Left ventricle myocardium superior (tissue), 1 donor: ENCODE results near the gene MAPK8IP3. TPM values are rescaled to one million over a fixed set of nuclear protein-coding genes. Genes with fewer than 3 reads are reported as not detected.

ENCODE experiments used
- ATAC-seq: fragments of 200-7000 bp; cut with Tn5 transposase; one replicate; pipeline ENCODE4 v1.9.1; 2020; ENCODE audit warnings: mild to moderate bottlenecking, moderate library complexity
- DNase-seq: peaks from one replicate; pipeline ENCODE4 v3.0.0-alpha.2; 2020
- intact Hi-C: fragments of 100-400 bp; cut with micrococcal nuclease; formaldehyde crosslinking; loops from one replicate; pipeline ENCODE4 v1.11.0; 2022
- total RNA-seq: library from RNA; stranded (reverse); fragmentation: NEBNext Ultra II Directional; extraction: Animal tissue kit (Norgen Biotek cat#: 25700); gene quantifications from one replicate; pipeline ENCODE4 v1.2.1, GENCODE V29; 2021
- donor health status: DM: no; HTN: yes; CAD: no; lungs with severe emphysema.

The MAPK8IP3 gene
- total RNA-seq, 1 donor from 2014 or later = 80.3 TPM

DNA sequence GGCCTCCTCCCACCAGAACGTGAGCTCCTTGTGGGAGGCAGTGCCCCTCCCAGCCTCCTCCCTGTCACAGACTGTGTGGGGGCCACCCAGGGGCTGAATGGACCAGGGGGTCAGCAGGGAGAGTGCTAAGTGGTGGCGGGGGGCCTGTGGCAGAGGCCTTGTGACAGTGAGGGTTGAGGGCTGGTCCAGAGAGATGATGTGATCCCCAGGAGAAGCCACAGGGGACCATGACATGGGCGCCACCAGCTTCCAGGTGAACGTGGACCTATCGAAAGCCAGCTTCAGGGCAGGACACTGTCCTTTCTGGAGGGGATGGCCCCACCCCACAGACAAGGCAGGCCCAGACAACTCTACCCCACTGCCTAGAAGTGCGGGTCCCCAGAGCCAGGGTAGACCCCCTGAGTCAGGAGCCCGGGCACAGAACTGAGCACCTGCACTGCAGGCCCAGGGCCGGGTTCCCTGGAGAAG is 73.3 kb downstream of the MAPK8IP3 start:
- ATAC-seq (no peak), DNase-seq (peak; percentile 26)
- intact Hi-C loops = no loop called here

DNA sequence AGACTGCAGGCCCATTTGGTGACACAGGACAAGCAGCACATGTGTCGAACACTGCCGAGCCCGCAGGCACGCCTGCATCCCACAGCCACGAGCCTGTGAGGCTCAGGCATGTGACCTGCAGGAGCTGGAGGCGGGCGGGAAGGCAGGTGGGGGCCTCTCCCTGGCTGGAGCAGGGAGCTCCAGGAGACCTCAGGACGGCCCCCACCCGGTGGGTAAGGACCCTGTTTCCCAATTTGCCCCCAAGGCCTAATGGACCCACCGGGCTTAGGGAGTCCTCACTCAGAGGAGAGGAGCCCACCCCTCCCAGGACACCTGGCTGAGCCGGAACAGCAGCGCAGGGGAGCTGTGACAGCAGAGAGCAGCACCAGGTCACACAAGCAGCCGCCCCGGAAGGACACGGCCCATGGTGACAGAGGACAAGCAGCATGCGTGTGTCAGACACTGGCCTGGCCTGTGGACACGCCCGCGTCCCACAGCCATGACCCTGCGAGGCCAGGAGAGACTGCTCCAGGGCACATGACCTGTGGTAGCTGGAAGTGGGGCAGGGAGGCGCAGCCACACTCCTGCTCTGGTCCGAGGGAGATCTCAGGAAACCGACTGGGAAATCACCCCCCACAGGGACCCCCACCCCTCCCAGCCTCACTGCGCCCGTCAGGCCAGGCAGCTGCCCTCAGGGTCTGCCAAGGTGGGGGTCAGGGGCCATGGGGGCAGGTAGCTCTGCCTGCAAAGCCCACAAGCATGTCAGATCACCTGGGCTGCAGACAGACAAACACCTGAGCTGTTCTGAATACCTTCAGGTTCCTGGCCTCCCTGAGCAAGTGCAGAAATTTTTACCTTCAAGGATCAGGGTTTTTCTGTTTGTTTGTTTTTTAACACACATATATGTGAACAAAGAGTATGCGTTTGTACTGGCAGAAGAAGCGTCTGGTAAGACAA is 74.0 kb downstream of the MAPK8IP3 start:
- peak; percentile 29 for DNase-seq
- ATAC-seq = no peak
- intact Hi-C loops = no loop called here

DNA sequence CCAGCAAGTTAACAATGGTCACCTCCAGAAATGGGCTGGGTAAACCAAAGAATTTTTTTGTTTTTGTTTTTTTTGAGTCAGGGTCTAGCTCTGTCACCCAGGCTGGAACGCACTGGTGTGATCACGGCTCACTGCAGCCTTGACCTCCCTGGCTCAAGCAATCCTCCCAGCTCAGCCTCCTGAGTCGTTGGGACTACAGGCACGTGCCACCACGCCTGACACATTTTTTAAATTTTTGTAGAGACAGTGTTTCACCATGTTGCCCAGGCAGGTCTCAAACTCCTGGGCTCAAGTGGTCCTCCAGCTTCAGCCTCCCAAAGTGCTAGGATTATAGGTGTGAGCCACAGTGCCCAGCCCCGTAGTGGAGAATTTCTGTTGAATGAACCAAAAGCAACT is 74.7 kb downstream of the MAPK8IP3 start:
- intact Hi-C loops = no loop called here
- ATAC-seq = no peak
- DNase-seq = no peak

DNA sequence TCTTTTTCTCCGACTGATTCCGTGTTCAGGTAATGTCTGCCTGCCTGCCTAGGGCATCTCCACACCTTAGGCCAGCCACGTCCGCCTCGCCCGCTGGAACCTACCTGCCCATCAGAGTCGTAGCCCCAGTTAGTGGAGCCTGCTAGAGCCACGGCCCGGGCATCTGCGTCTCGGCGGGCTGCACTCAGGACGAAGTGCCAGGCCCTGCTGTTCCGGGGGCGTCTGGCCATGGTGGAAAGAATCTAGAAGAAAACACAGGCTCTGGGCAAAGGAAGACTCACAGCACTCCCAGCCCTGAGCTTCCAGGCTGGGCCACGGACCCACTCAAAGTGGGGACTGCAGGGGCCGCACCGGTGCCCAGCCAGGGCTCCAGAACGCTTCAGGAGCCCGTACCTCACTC is 75.3 kb downstream of the MAPK8IP3 start:
- DNase-seq (peak; percentile 36), ATAC-seq (no peak)
- intact Hi-C loops = no loop called here

DNA sequence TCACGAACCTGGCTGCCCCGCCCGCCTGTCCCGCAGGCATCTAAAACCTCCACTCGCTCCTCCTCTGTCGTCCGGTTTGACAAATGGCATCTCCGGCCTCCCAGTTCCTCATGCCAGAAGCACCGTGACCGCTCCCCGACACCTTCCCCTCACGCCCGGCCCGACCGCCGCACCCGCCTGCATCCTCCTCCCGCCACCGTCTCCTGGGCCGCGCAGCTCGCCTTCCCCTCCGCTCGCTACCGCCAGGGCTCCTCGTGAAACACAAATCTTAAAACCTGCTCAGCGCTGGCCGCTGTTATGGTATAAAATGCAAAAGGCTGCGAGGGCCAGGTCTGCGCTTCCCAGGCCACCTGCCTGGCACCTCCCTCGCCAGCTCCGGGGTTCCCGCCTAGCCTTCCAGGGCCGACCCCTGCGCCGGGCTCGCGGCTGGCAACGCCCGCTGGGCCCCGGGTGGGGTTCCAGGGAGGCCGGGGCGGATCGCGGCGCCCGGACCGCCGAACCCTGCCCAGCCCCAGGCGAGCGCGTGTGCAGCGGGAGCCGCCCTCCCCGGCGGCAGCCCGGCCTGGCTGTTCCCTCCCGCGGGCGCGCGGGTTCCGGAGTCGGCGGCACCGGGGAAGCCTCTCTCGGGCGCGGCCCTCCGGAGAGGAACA is 75.9 kb downstream of the MAPK8IP3 start:
- peak; percentile 45 for DNase-seq

DNA sequence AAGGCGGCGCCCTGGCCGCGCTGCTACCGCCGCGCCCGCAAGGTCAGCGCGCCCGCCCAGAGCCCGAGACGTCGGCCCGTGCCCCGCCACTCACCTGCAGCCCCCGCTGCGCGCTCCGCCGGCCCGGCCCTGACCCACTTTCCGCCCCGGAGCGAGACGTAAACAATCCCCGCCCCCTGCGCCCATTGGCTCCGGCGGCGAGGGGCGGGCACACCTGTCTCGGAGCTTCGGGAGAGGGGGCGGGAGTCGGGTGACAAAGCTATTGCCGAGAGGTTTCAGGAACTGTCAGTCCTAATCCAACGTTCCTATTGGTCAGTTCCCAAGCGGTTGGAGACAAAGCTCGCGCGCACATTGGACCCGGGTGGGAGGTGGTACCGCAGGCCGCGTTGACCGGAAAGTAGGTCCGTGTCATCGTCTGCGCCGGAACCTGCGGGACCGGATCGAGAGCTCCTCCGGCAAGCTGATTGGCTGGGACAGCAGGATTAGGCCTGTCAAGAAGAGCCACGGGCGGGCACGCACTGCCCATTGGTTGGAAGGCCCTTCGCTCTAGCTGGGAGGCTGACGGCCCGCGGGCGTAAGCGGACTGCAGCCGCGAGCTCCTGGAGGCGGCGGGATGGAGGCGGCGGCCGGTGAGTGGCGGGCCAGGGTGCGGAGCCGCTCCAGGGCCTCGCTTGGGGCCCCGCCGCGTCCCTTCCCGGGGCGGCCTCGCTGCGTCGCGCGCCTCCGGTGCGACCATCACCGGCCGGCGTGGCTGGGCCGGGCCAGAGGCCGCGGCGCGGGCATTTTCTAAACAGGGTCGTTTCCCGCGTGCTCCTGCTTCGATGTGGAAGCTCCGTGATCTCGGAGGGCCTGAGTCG is 76.6 kb downstream of the MAPK8IP3 start, which contains the start of the genes NUBP2 and SPSB3:
Gene NUBP2, plus strand, starts transcription at position 553 of the 857 bp plus-strand sequence. Its CDS starts 61 bp downstream, at position 614.
Gene SPSB3, minus strand, starts transcription at position 164 of the 857 bp plus-strand sequence. CDS start 1,088 bp downstream, outside the sequence.
- DNase-seq (peak; percentile 100), ATAC-seq (peak; percentile 93)
- intact Hi-C loops = no loop called here

More for the DNA sequence above, 75.9 kb downstream of the MAPK8IP3 start:
- ATAC-seq = no peak
- intact Hi-C loops = no loop called here

DNA sequence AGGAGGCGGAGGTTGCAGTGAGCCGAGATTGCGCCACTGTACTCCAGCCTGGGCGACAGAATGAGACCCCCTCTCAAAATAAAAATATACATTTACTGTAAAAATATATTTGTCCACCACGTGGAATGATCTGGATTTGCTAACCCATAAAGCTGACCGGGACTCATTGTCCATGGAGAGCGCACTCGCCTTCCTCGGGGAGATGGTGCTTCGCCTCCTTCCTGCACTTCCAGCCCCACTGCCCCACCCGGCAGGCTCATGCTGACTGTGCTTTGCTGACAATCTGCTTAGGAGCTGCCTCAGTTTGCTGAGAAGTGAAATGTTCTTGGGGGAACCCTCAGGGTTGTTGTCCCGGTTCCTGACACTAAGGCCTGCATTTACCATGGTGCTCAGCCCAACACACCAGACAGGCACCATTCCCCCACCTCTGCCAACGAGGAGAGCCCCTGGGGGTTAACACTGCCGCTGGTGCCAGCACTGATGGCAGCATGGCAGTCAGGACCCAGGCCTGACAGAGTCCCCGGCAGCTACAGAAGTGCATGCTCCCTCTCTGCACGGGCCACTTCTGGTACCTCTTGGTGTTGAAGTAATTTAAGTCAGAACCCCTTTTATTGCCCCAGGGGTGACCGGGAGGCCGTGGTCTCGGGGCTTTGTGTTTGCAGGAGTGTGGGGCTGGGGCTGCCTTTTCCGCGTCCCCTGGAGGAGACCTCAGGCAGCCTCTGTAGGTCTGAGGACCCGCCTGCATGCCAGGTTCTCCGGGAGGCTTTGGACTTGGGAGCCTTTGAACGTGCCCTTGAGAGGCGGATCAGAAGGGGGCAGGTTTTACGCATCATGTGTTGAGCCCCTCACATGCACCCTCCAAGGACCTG is 79.2 kb downstream of the MAPK8IP3 start:
- ATAC-seq (no peak), DNase-seq (peak; percentile 19)
- intact Hi-C loops = no loop called here

DNA sequence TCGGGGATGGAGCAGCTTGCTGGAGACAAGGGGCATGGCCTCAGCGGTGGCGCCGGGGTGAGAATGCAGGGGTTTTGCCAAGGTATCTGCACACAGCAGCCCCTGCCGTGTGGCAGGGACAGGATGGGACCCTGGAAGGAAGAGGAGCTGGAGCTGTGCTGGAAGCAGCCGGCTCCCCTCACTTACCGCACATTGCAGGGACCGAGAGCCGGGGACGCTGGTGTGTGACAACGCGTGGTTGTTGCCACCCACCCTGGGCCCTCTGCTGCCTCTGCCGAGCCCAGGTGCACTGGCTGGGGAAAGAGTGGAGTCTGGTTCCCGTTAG is 79.8 kb downstream of the MAPK8IP3 start:
- intact Hi-C loops = no loop called here
- ATAC-seq (no peak), DNase-seq (peak; percentile 27)

DNA sequence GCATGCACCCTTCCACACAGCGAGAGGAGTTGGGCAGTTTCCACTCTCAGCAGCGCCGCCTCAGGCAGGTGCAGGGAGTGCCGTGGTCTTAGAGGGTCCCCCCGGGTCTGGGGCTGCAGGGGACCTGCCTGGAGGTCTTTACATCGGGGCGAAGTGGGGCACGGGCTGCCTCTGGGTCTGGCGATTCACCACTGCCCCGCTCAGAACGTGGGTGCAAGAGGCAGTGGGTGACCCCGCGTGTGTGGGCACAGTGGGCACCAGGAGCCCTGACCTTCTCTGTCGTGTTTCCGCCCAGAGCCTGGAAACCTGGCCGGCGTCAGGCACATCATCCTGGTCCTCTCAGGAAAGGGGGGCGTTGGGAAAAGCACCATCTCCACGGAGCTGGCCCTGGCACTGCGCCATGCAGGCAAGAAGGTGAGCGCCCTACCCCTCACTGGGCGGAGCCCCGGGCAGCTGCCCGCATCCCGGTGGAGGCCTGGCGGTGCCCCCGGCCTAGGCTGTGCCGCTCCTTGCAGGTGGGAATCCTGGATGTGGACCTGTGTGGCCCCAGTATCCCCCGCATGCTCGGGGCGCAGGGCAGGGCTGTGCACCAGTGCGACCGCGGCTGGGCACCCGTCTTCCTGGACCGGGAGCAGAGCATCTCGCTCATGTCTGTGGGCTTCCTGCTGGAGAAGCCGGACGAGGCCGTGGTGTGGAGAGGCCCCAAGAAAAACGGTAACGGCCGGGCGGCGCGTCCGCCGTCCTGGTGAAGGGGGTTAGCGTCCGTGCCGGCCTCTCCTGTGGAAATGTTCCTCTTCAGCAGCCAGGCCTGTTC is 80.5 kb downstream of the MAPK8IP3 start:
- DNase-seq (peak; percentile 29), ATAC-seq (no peak)
- intact Hi-C loops = no loop called here

DNA sequence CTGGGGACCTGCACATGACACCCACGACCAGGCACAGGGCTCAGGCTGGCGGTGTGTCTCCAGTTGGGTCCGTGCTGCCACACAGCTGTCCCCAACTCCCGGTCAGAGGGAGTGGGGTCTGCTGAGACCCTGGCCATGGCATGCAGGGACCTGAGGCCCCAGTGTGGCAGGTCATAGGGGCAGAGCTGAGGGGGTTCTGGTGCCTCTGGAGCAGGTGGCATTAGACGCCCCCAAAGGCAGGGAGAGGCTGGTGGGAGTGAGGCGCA is 81.0 kb downstream of the MAPK8IP3 start:
- intact Hi-C loops = no loop called here
- ATAC-seq (no peak), DNase-seq (peak; percentile 19)

DNA sequence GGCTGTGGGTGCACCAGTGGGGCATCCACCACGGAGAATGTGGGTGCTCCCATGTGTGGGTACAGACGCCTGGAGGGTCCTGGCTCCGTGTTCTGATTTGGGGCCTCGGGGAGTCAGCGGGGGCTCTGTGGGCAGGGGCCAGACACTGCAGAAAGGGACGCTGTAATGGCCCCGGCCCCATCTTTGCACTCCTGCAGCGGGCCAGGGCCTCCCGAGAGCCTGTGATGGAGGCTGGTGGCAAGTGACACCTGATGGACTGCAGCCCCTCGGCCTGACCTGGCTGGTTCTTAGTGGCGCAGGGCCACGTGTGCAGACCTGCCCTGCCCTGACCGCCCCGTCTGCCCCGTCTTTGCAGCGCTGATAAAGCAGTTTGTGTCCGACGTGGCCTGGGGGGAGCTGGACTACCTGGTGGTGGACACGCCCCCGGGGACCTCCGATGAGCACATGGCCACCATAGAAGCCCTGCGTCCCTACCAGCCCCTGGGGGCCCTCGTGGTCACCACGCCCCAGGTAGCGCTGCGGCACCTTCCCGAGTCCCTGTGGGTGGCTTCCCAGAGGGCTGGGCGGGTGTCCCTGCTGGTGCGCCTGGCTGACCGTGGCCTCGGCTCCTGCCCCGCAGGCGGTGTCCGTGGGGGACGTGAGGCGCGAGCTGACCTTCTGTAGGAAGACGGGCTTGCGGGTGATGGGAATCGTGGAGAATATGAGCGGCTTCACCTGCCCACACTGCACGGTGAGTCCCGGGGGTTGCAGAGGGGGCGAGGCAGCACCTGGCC is 81.5 kb downstream of the MAPK8IP3 start:
- intact Hi-C loops = no loop called here
- DNase-seq (peak; percentile 29), ATAC-seq (no peak)

DNA sequence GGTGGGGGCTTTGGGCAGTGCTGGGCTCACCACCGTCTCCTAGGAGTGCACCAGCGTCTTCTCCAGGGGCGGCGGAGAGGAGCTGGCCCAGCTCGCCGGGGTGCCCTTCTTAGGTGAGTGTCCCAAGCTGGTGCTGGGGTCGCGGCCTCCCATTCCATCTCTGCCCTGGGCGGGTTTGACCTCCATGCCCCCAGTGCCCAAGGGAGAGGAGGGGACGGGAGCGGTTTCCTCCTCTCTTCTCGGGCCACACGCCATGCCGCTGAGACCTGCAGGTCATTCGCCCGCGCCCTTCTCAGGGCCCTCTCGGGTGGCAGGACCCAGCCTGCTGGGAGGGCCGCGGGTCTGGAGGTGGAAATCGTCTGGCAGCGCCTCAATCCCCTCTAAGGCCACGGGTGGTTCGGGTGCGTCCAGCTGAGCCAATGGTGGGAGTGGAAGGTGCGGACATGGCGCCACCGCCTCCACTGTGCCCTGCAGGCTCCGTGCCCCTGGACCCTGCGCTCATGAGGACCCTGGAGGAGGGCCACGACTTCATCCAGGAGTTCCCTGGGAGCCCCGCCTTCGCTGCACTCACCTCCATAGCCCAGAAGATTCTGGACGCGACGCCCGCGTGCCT is 82.2 kb downstream of the MAPK8IP3 start:
- no peak for ATAC-seq
- DNase-seq = peak; percentile 31
- intact Hi-C loops = no loop called here

DNA sequence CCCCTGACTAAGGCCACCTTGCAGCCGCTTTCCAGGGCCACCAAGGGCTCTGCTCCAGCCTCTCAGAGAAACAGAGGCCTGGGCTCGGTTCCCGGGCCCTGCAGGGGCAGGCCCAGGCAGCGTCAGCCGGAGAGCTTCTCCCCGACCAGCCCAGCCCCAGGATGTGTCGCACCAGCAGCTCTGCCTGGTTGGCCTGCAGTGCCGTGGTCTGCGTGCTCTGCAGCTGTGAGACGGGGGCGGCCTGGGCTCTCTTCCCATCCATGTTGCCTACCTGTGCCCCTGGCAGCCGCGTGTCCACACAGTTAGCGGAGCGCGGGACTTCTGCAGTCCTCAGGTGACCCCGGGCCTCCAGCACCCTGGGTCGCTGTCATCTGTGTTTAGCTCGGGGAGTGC is 82.7 kb downstream of the MAPK8IP3 start:
- DNase-seq (peak; percentile 26), ATAC-seq (no peak)
- intact Hi-C loops = no loop called here

DNA sequence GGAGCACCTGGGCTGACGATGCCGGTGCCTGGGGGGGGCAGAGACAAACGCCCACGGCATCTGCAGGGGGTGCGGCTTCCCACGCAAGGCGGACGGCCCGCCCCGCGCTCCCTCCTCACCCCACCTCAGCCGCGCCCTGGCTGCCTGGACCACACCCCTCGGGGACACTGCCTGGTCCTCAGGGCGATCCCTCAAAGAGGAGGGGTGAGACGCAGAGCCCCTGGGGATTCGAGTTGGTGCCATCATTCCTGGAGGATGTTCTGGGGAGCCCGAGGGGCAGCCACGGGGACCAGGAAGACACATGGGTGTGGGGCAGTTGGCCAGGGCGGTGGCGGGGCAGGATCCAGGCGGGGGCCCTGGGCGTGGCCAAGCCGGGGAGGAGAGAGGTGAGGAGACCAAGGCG is 83.6 kb downstream of the MAPK8IP3 start:
- ATAC-seq (no peak), DNase-seq (peak; percentile 27)
- intact Hi-C loops = no loop called here

DNA sequence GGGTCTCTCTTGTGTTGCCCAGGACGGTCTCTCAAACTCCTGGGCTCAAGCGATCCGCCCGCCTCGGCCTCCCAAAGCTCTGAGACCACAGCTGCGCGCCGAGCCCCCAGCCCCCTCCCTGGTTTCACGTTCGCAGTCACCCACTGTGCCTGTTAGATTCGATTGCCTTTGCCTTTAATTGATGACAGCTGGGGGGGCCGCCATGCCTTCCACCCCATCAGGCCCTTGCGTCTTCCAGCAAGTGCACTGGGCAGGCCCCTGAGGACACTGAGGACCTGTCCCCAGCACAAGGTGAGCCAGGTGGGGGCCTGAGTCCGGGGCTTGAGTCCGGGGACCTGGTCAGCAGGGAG is 84.2 kb downstream of the MAPK8IP3 start:
- DNase-seq (no peak), ATAC-seq (no peak)
- intact Hi-C loops = no loop called here

DNA sequence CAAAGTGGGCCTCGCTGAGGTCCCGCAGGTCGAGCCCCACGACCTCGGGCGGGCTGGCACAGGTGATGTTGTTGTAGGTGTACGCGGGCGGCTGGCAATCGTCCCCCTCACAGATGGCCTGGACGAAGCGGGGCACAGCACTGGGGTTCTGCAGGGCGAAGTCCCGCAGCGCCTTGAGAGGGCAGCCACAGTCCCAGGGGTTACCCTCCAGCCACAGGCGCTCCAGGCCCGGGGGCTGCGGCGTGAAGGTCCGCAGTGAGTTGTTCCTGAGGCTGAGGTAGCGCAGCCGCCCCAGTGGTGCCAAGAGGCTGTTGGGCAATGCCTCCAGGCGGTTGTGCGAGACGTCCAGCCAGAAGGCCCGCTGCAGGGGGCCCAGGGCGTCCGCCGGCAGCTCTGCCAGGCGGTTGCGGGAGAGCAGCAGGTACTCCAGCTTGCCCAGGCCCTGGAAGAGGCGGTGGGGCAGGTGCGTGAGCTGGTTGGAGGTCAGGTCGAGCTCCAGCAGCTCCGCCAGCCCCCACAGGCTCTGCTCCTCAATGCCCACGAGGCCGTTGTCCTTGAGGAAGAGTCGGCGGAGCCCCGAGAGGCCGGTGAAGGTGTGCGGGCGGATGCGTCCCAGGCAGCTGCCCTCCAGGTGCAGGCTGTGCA is 84.7 kb downstream of the MAPK8IP3 start:
- no peak for DNase-seq

More for the DNA sequence above, 84.7 kb downstream of the MAPK8IP3 start:
- intact Hi-C loops = no loop called here
- no peak for ATAC-seq
